KOPT-K1 (cell line): ENCODE results near the gene ARMC9.
A peak's percentile ranks its signal among the peaks of the same experiment; 100 is the strongest.
"Not testable (repeated sequence)": the region's sequence is repeated elsewhere in the genome, so short reads cannot be mapped to it uniquely, and the experiment has no call there.

Source experiments
- H3K27ac ChIP-seq: fragments of 200-600 bp; sonication (generic); 2 replicates; pipeline ENCODE4 v1.5.1; 2016; ENCODE audit warnings: antibody characterized with exemption, mild to moderate bottlenecking, low read depth, low read length; ENCODE audit not compliant: poor library complexity, severe bottlenecking
- H3K36me3 ChIP-seq: fragments of 200-600 bp; sonication (generic); 2 replicates; pipeline ENCODE4 v1.5.1; 2017; ENCODE audit warnings: antibody characterized with exemption, mild to moderate bottlenecking, low read length, moderate library complexity; ENCODE audit not compliant: insufficient read depth
- H3K9me3 ChIP-seq: fragments of 200-600 bp; sonication (generic); 2 replicates; pipeline ENCODE4 v1.5.1; 2017; ENCODE audit warnings: antibody characterized with exemption, low read length, mild to moderate bottlenecking; ENCODE audit not compliant: insufficient read depth, poor library complexity, severe bottlenecking

Gene ARMC9

GRCh38 chr2:231189571-231190495, 8.6 kb upstream of the ARMC9 start:
- H3K9me3 ChIP-seq = no peaks in the 10 kb centered on the region
- H3K27ac ChIP-seq = no peak overlapping the region
- no peaks in the 10 kb centered on the region for H3K36me3 ChIP-seq

GRCh38 chr2:231190531-231191197, 7.8 kb upstream of the ARMC9 start:
- Histone ChIP-seq H3K27ac (no peak overlapping the region), H3K36me3 (no peaks in the 10 kb centered on the region)

GRCh38 chr2:231191896-231192872, 6.2 kb upstream of the ARMC9 start:
- Histone ChIP-seq H3K36me3 (no peaks in the 10 kb centered on the region), H3K9me3 (no peaks in the 10 kb centered on the region)

More at GRCh38 chr2:231190531-231191197, 7.8 kb upstream of the ARMC9 start:
- no peaks in the 10 kb centered on the region for H3K9me3 ChIP-seq

GRCh38 chr2:231193216-231193615, 5.2 kb upstream of the ARMC9 start:
- Histone ChIP-seq H3K27ac (no peak overlapping the region), H3K36me3 (no peaks in the 10 kb centered on the region), H3K9me3 (no peaks in the 10 kb centered on the region)

More at GRCh38 chr2:231191896-231192872, 6.2 kb upstream of the ARMC9 start:
- no peak overlapping the region for H3K27ac ChIP-seq

- no peaks in the 10 kb centered on the region for H3K36me3 ChIP-seq
- H3K27ac ChIP-seq = no peak overlapping the region
- H3K9me3 ChIP-seq = no peaks in the 10 kb centered on the region
These were observed 1.8 kb upstream of the ARMC9 start for GRCh38 chr2:231196592-231196991.

GRCh38 chr2:231197196-231197595, 1.2 kb upstream of the ARMC9 start:
- not testable (repeated sequence) for H3K27ac ChIP-seq, H3K9me3 ChIP-seq, H3K36me3 ChIP-seq

GRCh38 chr2:231197706-231198290, 633 bp upstream of the ARMC9 start:
- peak overlapping the region; percentile 65 for H3K27ac ChIP-seq
- H3K9me3 ChIP-seq = no peaks in the 10 kb centered on the region
- H3K36me3 ChIP-seq = no peaks in the 10 kb centered on the region

GRCh38 chr2:231199219-231199618, 788 bp downstream of the ARMC9 start:
- Histone ChIP-seq H3K27ac (no peak overlapping the region), H3K36me3 (no peaks in the 10 kb centered on the region), H3K9me3 (no peaks in the 10 kb centered on the region)

GRCh38 chr2:231200805-231201474, 2.5 kb downstream of the ARMC9 start:
- Histone ChIP-seq H3K27ac (no peak overlapping the region), H3K9me3 (no peaks in the 10 kb centered on the region), H3K36me3 (no peaks in the 10 kb centered on the region)

- H3K27ac ChIP-seq = no peak overlapping the region
These were observed 3.0 kb downstream of the ARMC9 start for GRCh38 chr2:231201475-231201814.

GRCh38 chr2:231203087-231203486, 4.7 kb downstream of the ARMC9 start:
- Histone ChIP-seq H3K36me3 (no peaks in the 10 kb centered on the region), H3K9me3 (no peaks in the 10 kb centered on the region)

More at GRCh38 chr2:231201475-231201814, 3.0 kb downstream of the ARMC9 start:
- Histone ChIP-seq H3K9me3 (no peaks in the 10 kb centered on the region), H3K36me3 (no peaks in the 10 kb centered on the region)

GRCh38 chr2:231204146-231204545, 5.7 kb downstream of the ARMC9 start:
- Histone ChIP-seq H3K27ac (no peak overlapping the region), H3K9me3 (no peaks in the 10 kb centered on the region), H3K36me3 (no peaks in the 10 kb centered on the region)

More at GRCh38 chr2:231203087-231203486, 4.7 kb downstream of the ARMC9 start:
- no peak overlapping the region for H3K27ac ChIP-seq

GRCh38 chr2:231204581-231204980, 6.2 kb downstream of the ARMC9 start:
- no peak overlapping the region for H3K27ac ChIP-seq
- no peaks in the 10 kb centered on the region for H3K9me3 ChIP-seq
- H3K36me3 ChIP-seq = no peaks in the 10 kb centered on the region

- H3K27ac ChIP-seq = no peak overlapping the region
- H3K36me3 ChIP-seq = no peaks in the 10 kb centered on the region
- H3K9me3 ChIP-seq = no peaks in the 10 kb centered on the region
These were observed 9.3 kb downstream of the ARMC9 start for GRCh38 chr2:231207734-231208133.
